ENCODE results near the gene SRMS. TPM values are rescaled to one million over a fixed set of nuclear protein-coding genes. Genes with fewer than 3 reads are reported as not detected.

SRMS gene
- total RNA-seq, 1 donor from 2014 or later, result 0.44 TPM

DNA sequence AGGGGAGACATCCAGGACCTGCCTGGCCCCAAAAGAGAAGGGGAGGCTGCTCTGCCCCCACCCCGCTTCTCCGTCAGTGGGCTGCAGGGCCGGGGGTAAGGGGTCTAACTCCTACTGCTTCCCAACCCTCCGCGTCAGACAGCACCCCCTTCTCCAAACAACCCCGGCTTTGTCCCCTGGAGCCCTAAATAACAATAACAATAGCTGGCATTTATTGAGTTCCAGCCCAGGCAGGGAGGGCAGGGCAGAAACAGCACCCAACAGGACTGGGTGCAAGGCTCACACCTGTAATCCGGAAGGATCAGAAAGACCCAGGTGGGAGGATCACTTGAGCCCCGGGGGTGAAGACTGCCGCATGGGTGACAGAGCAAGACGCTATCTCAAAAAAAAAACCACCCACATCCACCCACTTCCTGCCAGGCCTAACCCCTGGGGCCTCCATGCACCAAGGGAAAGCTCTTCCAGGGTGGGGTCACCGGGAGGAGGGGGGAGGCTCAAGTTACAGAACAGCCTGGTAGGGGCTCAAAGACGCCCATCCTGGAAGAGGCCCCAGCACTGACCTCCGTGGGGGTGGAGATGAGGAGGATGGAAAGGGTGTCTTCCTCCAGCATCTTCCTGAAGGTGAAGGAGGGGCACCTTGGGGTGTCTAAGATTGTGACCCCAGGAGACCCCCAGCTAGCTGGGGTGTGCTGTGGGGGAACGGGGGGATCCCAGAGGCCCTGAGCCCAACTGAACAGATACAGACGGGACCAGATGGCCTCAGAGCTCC lies 5.1 kb upstream of the SRMS start:
- ATAC-seq, result peak; percentile 5

DNA sequence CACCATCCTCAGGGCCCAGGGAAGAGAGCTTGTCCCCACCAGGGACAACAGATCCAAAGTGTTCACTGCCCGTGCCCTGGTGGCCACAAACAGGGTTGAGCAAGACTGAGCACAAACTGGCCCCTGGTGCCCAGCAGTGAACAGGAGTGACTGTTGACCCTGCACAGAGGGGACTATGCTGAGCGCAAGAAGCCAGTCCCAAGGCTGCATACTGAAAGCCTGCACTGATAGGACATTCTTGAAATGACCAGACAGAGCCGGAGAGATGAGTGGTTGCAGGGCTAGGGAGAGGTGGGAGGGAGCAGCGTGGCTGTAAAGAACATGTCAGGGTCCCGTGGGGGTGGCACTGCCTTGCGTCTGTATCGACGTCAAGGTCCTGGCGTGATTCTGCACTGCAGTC lies 3.5 kb upstream of the SRMS start:
- no peak for ATAC-seq

DNA sequence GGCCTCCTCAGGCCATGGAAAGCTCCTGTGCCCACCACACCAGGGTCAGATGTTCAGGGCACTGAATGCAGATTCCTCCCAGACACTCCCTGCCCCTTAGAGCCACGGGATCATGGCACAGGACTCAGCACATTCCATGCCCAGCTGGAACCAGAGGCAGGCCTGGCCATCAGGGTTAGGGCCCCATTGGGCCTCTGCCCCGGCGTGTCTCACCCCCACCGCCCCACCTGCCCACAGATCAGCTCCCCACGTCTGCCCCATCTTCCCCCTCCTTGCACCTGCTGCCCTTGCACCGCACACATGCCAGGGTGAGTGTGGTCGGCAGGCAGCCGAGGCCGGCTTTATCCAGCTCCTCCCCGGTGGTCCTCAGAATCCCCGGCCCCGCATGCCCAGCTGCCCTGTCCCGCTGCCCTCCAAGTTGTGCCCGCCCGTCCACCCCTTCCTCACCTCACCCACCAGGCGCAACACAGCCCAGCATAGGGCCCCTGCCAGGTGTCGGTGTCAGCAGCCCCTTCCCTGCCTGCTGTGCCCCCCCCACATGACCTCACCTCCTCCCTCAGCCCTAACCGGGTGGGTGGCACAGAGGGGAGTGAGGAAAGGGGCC lies 2.2 kb upstream of the SRMS start:
- no peak for ATAC-seq

DNA sequence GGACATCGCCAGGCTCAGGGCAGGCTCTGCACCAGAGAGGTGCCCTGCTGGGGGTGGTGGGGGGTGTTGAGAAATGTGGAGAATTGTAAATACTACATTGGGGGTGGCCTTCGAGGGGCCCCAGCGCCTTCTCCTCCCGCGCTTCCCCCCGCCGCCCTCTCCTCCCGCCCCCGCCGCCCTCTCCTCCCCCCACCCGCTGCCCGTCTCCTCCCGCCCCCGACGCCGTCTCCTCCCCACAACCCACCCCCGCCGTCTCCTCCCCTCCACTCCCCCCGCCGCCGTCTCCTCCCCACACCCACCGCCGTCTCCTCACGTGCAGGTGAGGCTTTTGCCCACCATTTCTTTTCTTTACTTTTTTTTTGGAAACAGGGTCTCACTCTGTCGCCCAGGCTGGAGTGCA lies 1.5 kb upstream of the SRMS start:
- ATAC-seq, result no peak

DNA sequence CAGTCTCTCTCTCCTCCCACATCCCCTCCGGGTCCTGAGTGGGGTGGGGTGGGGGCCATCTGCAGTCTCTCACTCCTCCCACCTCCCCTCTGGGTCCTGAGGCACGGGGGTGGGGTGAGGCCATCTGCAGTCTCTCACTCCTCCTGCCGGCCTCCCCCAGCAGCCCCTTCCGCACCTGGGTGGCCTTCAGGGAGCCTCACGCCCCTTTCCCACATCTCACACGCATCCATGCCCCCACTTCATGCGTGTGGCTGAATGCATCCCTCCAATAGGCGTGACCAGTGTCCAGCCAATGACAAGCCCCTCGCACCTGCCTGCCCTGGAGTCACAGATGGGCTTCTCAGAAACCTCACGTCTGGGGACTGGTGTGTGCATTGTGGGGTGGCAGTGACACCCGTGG lies 993 bp upstream of the SRMS start:
- no peak for ATAC-seq

DNA sequence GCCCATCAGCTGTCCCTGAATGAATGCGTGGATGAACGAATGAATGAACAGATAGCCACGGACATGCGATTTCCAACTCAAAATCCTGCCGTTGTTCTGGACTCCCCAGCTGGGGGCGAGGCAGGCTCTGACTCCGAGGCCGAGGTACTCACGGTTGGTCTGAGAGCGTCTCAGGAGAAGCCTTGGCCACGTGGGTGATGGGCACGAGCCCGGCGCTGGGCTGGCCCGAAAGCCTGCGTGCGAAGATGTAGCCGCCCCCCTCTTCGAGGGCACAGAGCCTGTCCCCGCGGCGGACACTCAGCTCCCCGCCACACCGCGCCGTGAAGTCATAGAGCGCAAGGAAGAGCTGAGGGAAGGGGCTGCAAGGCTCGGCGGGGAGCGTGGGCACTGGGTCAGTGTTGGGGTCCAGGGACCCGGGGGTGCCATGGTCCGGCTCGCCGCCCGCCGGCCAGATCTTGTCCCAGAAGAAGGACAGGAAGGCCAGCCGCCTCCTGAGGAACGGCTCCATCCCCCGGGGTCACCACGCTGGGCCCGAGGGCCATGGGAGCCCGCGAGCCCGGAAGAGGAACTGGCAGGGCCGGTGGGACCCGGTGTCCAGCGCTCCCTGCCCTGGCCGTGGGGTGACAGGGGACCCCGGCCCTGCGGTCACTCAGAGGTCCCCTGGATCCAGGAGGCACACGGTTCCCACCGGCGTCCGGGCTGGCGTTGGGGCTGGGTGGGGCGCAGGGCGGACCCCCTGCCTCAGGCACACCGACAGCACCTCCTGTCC lies 409 bp downstream of the SRMS start:
- ATAC-seq, result no peak

DNA sequence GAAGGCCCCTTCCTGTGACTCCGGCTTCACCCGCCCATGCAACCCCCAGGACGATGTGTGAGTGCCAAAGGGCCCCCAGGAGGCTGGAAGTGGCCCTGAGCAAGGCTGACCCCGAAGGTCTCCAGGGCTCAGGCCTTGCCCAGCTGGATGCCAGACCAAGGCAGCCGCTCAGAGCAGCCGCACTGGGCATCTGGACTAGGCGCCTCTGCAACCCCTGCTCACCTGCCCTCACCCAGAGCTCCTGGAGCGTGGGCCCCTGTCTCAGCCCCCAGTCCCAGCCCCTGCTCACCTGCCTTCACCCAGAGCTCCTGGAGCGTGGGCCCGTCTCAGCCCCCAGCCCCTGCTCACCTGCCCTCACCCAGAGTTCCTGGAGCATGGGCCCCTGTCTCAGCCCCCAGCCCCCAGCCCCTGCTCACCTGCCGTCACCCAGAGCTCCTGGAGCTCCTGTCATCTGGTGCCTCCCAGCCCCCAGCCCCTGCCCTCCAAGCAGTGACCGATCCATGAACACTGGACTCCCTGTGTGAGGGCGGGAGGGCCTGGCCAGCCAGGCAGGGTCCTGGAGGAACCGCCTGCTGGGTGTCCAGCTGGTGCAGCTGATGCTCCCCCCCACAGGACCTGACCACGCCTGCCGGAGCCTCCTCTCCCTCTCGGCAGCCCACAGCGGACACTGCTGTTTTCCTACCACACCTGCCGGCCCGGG lies 1.1 kb downstream of the SRMS start:
- ATAC-seq, result no peak

DNA sequence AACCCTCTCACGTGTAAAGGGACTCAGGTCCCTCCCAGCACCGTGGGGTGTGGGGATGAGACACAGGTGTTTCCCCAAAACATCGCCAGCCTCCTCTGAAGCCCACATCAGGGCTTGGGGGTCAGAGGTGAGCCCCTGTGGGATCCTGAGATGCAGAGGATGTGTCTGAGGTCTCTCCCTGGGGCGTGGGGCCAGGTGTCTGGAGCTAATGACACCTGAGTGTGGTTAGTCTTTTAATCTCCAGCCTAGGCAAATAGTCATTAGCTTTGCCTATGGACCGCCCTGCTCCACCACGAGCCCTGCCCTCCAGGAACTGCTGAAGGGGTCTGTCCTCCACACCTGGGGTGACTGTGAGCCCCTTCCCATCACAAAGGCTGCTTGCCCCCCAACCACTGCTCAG lies 1.7 kb downstream of the SRMS start:
- no peak for ATAC-seq

DNA sequence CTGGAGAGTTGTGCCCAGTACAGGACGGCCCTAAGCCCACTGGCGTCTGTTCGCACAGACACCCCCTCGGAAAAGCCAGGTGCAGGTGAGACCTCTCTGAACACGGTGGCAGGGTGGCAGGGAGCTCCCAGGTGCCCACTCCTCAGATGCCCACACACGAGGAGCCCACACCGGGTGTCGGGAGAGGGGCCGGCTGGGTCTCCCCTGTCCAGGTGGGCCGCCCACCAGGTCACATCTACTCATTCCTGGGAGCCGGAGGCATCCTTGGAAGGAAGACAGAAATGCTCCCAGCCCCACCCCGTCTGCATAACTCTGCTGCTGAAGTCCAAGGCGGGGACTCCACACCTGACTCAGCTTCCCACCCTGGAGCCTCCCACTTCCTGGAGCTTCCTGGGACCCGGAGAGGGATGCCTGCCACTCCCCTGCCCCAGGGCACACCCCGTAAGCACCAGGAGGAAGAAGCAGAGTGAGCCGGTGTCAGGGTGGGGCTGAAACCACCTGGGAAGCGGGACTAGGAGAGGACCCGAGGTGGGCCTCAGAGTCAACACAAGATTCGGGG lies 2.5 kb downstream of the SRMS start:
- peak; percentile 63 for ATAC-seq

DNA sequence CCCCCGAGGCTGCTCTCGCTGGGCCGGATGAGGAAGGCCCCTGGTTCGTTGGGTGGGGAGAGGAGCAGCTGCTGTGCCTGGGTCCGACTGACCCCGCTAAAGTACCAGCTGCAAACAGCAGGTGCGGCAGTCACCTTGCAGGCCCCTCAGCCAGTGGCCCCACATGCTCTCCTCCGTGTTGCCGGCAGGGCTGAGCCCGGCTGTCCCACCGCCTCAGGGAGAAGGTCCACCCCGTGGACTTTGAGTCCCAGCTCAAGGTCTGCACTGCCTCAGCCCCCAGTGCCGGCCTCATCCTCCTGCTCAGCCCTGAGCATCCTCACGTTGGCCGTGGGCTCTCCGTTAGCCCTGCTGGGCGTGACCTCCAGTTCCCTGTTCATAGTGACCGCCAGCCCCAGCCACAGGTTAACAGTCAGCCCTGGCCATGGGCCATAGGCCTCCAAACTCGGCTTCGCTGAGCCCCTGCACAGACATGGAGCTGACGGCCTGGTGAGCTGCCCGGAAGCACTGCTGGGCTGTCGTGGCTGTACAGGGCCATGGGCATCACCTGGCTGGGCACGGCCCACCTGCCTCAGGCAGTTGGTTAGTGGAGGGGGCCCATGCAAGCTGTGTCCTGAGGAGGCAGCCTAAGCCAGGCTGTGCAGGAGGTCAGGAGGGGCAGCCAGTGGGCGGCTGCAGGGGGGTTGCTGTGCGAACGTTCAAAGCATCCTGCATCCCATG lies 3.1 kb downstream of the SRMS start:
- no peak for ATAC-seq

DNA sequence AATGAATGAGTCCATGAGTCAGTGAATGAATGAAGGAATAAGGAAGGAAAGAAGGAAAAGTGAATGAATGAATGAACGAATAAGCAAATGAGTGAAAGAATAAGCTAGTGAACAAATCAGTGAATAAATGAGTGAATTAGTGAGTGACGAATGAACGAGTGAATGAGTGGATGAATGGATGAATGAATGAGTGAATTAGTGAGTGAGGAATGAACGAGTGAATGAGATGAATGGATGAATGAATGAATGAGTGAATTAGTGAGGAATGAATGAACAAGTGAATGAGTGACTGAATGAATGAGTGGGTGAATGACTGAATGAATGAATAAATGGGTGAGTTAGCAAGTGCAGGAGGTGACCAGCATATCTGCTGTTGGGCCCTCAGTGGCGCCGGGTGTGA lies 3.8 kb downstream of the SRMS start:
- ATAC-seq, result no peak

DNA sequence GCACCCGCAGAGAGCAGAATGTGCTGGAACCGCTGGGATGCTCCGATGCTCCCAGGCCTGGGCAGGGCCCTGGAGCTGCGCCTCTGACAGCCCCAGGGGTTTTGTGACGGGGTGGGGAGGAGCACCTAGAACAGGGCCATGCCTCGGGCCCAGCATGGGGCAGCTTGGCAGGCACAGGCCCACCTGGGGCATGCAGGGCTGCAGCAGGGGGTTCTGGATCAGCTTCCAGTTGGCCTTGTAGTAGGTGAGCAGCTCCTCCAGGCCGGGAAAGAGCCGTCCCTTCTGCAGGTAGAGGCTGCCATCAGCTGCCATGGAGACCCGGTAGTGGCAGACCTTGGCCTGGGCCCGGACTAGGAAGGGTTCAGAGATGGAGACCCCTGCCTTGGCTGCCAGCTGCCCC lies 4.4 kb downstream of the SRMS start:
- no peak for ATAC-seq

DNA sequence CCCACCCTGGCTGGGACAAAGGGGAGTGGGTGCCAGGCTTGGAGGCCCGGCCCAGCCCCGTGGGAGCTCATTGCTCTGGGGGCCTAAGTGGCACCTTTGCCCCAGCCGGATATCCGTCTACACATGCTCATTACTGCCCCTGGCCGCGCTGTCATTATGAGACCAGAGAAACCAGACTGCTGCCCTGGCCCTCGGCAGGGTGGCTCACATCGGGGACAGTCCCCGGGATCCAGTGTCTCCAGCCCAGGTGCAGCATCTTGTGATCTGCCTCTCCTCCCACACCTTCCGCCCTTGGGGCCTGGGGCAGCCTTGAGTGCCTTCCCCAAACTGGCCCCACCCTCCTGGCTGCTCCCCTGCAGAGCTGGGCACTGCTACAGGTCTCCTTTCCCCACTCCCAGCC lies 4.9 kb downstream of the SRMS start:
- peak; percentile 4 for ATAC-seq

DNA sequence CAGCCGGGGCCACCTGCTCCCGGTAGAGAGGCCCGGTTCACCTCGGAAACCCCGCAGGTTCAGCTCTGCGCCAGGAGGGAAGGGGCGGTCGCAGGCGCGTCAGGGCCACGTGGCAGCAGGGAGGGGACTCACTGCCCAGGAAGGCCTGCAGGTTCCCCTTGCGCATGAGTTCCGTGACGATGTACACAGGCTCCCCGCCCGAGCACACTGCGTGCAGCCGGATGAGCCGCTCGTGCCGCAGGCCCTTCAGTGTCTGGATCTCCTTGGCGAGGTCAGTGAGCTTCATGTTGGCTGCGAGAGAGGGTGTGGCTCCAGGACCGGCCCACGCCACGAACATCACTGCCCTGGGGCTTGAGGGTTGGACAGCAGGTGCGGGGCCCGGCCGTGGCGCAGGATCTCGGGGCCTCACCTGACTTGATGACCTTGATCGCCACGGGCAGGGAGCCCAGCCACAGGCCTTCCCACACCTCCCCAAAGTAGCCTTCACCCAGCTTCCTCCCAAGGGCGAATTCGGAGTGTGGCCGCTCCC lies 5.5 kb downstream of the SRMS start:
- peak; percentile 3 for ATAC-seq

DNA sequence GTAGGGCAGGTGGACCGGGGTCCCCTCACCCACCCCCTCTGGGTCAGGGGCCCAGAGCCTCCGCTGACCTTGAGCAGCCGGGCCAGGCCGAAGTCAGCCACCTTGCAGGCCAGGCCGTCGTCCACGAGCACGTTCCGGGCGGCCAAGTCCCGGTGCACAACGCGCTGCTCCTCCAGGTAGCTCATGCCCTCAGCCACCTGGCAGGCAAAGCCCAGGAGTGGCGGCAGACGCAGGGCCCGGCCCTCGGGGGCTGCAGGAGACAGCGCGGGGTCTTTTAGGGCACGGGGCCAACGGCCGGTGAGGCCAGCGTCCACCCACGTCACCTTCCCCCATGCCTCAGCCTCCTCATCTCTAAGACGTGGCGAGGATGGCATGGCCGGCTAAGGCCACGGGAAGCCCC lies 6.2 kb downstream of the SRMS start:
- no peak for ATAC-seq

DNA sequence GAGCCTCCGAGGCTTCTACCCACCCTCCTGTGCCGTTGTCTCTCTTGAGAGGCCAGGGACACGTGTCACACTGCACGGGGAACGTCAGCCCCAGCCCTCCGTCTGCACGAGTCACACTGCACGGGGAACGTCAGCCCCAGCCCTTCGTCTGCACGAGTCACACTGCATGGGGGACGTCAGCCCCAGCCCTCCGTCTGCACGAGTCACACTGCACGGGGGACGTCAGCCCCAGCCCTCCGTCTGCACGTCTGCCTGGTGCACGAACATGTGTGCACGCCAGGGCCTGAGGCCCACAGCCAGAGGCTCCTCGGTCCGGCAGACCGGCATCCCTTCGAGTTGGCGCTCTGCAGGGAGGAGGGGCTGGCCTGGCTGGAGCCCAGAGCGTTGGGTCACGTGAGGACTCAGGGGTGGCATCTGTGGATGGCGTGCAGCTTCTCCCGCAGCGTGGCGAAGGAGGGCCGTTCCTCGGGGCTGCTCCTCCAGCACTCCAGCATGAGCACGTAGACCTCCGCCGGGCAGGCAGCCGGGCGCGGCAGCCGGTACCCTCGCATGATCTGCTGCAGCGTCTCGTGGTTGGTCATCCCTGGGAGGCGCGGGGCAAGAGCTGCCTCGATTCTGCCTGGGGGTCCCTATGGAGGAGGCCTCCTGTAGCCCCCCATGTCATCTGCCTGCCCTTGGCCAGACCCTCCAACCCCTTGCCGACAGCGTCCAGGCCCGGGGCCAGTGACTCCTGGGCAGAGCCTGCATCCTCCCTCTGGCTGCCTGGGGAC lies 6.9 kb downstream of the SRMS start:
- no peak for ATAC-seq

DNA sequence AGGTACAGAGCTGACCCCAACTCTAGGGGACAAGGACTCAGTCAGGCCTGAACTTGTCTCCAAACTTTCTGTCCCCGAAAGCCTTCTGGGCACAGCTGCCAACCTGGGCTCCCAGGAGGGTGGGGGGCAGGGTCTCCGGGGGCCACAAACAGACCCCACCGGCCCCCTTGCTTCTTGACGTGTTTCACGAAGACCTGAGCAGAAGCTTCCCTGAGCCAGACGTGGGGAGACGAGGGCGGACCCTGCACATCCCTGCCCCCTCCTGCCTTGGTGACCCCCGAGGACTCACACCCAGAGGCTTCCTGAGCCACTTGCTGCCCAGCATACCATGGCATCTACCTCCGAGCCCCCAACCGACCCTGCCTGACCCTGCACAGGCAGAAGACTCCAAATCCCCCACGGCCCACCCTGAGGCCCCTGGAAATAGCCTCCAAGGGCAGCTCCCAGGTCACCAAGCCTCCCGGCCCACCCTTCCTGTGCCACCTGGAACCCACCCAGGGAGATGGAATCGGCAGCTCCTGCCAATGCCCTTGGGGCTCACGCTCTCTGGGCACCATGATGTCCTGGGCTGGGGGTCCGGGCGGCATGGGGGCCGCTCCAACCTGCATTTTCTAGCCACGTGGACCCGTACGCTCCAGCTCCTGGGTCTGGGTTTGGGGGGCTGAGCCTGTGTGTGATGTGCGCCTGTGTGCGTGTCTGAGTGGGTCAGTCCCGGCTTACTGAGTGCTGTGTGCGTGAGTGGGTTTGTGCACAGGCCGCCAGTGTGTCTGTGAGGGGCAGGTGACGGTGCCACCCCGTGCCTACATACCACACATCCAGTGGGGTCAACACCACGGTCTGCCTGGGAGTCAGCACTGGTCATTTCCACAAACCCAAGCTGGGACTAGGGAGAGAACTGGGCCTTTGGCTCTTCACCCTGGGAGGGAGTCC lies 7.8 kb downstream of the SRMS start:
- no peak for ATAC-seq

DNA sequence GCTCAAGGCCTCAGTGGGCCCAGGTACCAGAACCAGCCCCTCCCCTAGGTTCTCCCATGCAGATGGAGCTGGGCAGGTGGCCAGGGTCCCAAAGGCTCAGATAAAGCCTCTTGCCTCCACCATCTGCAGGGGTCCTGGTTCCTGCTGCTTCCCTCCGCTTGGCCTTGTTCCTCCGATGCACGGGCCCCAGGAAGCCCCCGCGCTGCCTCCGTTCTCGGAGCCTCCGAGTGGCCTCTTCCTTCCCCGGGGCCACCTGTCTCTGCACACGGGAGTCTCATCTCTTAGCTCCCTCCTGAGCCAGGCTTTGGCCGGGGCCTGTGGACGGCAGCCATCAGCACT lies 8.5 kb downstream of the SRMS start:
- ATAC-seq, result no peak

DNA sequence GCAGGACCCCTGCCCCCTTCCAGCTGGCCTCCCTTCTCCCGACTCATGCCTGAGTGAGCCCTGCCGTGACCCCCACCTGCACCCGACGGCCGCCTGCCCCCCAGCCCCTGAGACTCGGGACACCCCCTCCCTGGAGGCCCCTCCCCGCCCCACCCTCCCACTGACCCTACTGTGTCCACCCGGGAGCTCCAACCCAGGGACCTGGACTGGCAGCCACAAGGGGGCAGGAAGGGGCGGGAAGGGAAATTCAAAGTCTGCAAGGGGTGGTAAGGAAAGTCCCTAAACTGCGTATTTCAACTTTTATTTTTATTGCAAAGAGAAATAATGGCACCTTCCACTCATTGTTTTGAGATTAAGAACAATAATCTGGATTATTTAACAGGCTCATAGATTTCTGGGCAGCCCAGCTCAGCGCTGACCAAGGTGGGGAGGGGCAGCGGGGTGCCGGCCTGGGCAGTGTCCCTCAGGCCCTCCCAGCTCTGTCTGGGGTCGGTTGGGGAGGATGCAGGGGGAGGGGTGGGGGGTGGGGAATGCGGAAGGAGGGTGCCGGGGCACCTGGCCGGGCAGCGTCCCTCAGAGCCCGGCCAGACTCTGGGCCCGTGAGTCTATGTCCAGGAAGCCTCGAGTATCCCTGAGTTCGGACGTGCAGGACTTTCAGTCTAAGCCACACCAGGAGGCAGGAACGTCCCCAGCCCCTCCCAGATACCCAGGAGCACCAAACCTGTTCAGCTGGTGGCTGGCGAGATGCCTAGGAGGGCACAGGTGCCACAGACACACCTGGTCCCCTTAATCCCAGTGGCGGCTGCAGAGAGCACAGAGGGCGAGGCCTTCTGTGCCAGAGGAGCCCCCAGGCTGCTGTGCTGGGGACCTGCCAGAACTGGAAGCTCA lies 9.1 kb downstream of the SRMS start:
- peak; percentile 34 for ATAC-seq

Data from esophagus mucosa (tissue), 1 donor.